ENCODE measurements around the gene SCUBE1.
"Not testable (repeated sequence)": the region's sequence is repeated elsewhere in the genome, so short reads cannot be mapped to it uniquely, and the experiment has no call there.

Gene SCUBE1

GRCh38 chr22:43299736-43300135, 43.4 kb downstream of the SCUBE1 start:
- DNase-seq, result no peak

- DNase-seq, result no peak
Observed at GRCh38 chr22:43298062-43298801, 44.9 kb downstream of the SCUBE1 start.

- DNase-seq, result no peak
Observed at GRCh38 chr22:43297270-43298061, 45.7 kb downstream of the SCUBE1 start.

GRCh38 chr22:43296276-43296902, 46.8 kb downstream of the SCUBE1 start:
- DNase-seq, result no peak

- DNase-seq, result no peak
Observed at GRCh38 chr22:43295660-43296059, 47.5 kb downstream of the SCUBE1 start.

- DNase-seq, result no peak
Observed at GRCh38 chr22:43295173-43295572, 48.0 kb downstream of the SCUBE1 start.

GRCh38 chr22:43293655-43294392, 49.3 kb downstream of the SCUBE1 start:
- peak; percentile 66 for DNase-seq

- DNase-seq, result peak; percentile 27
Observed at GRCh38 chr22:43293259-43293654, 49.9 kb downstream of the SCUBE1 start.

- peak; percentile 45 for DNase-seq
Observed at GRCh38 chr22:43292630-43293018, 50.5 kb downstream of the SCUBE1 start.

GRCh38 chr22:43291381-43291780, 51.8 kb downstream of the SCUBE1 start:
- no peak for DNase-seq

- peak; percentile 70 for DNase-seq
Observed at GRCh38 chr22:43289976-43290721, 53.0 kb downstream of the SCUBE1 start.

GRCh38 chr22:43289531-43289963, 53.6 kb downstream of the SCUBE1 start:
- no peak for DNase-seq

- DNase-seq, result no peak
Observed at GRCh38 chr22:43288807-43289420, 54.3 kb downstream of the SCUBE1 start.

- DNase-seq, result no peak
Observed at GRCh38 chr22:43288378-43288777, 54.8 kb downstream of the SCUBE1 start.

- DNase-seq, result no peak
Observed at GRCh38 chr22:43287441-43287840, 55.7 kb downstream of the SCUBE1 start.

- no peak for DNase-seq
Observed at GRCh38 chr22:43281394-43281793, 61.8 kb downstream of the SCUBE1 start.

GRCh38 chr22:43280523-43280886, 62.7 kb downstream of the SCUBE1 start:
- not testable (repeated sequence) for DNase-seq

- DNase-seq, result no peak
Observed at GRCh38 chr22:43279867-43280522, 63.2 kb downstream of the SCUBE1 start.

GRCh38 chr22:43277987-43278601, 65.1 kb downstream of the SCUBE1 start:
- DNase-seq, result peak; percentile 62

- DNase-seq, result no peak
Observed at GRCh38 chr22:43277091-43277490, 66.1 kb downstream of the SCUBE1 start.

GRCh38 chr22:43276321-43276720, 66.9 kb downstream of the SCUBE1 start:
- DNase-seq, result no peak
